Endothelial cell of umbilical vein (primary cell): ENCODE data around the gene TSFM. TPM values are rescaled to one million over a fixed set of nuclear protein-coding genes. Genes with fewer than 3 reads are reported as not detected.

ENCODE experiments used
- Bru-seq: library from RNA; stranded (reverse); fragments of 400-500 nt; gene quantifications from one replicate; lab custom pipeline; 2021; lab: Mats Ljungman, UMichigan
- BruChase-seq, 2 experiments: library from RNA; stranded (reverse); fragments of 400-500 nt; gene quantifications; one replicate each; lab custom pipeline; 2021; lab: Mats Ljungman, UMichigan
- BruUV-seq: library from RNA; stranded (reverse); fragments of 400-500 nt; replicated peaks from 2 replicates; lab custom pipeline; 2021; lab: Mats Ljungman, UMichigan
- CTCF ChIA-PET: fragments of 300-600, 350-600 bp; sonication (Branson Sonifier 250); formaldehyde crosslinking; loops from one replicate; lab custom pipeline; 2021; ENCODE audit warnings: antibody characterized with exemption, inconsistent platforms; lab: Charles Lee
- POLR2A ChIA-PET: fragments of 300-600, 350-600 bp; sonication (Branson Sonifier 250); formaldehyde crosslinking; loops from one replicate; lab custom pipeline; 2021; ENCODE audit warnings: antibody characterized with exemption, inconsistent platforms; lab: Charles Lee
- DNase-seq: peaks from one replicate; pipeline ENCODE4 v3.0.0-alpha.2; 2011; ENCODE audit warnings: low read depth, low spot score
- FAIRE-seq: peaks from 2 replicates; lab custom pipeline; 2011; peaks lifted over from hg19 to GRCh38; lab: Jason Lieb, UNC
- H2AFZ ChIP-seq: 2 replicates; pipeline ENCODE4 v1.6.0; 2012; ENCODE audit warnings: low read depth, low read length, control low read depth, inconsistent platforms
- H3K27ac ChIP-seq: 2 replicates; pipeline ENCODE4 v1.5.1; 2011; ENCODE audit warnings: low read depth, mild to moderate bottlenecking, control low read depth, low read length, moderate library complexity; ENCODE audit not compliant: insufficient read depth
- H3K27me3 ChIP-seq, 2 experiments: 2 replicates each; pipeline versions ENCODE4 v1.6.0 to v1.6.1; 2011; ENCODE audit warnings: low read length in 2 of 2, mixed read lengths in 1 of 2; ENCODE audit not compliant: control insufficient read depth in 2 of 2, insufficient read depth in 2 of 2
- H3K36me3 ChIP-seq, 2 experiments: 2 replicates in 1 of 2; 3 replicates in 1 of 2; pipeline ENCODE4 v1.5.1; 2011; ENCODE audit warnings: low read length in 2 of 2, mild to moderate bottlenecking in 1 of 2, moderate library complexity in 1 of 2; ENCODE audit not compliant: control insufficient read depth in 2 of 2, insufficient read depth in 2 of 2; ENCODE audit errors: extremely low read depth in 1 of 2
- H3K4me1 ChIP-seq: 3 replicates; pipeline ENCODE4 v1.5.1; 2011; ENCODE audit warnings: mild to moderate bottlenecking, low read length; ENCODE audit not compliant: control insufficient read depth, insufficient read depth; ENCODE audit errors: extremely low read depth
- H3K4me2 ChIP-seq: 2 replicates; pipeline ENCODE4 v1.6.1; 2011; ENCODE audit warnings: low read length, control low read depth, mixed read lengths; ENCODE audit not compliant: insufficient read depth
- H3K4me3 ChIP-seq, 3 experiments: fragments of 200-600 bp in 1 of 3; sonication (generic), shearing (Covaris generic) in 1 of 3; replicated peaks in 1 of 3; 2 replicates each; pipeline ENCODE4 v1.5.1; 2011 to 2016; ENCODE audit warnings: control low read depth in 3 of 3, low read length in 3 of 3, mild to moderate bottlenecking in 2 of 3, inconsistent platforms in 1 of 3, low read depth in 1 of 3, moderate library complexity in 1 of 3; ENCODE audit not compliant: insufficient read depth in 1 of 3
- H3K79me2 ChIP-seq: 2 replicates; pipeline ENCODE4 v1.6.0; 2012; ENCODE audit warnings: low read length, inconsistent platforms; ENCODE audit not compliant: control insufficient read depth, insufficient read depth
- H3K9ac ChIP-seq: replicated peaks from 2 replicates; pipeline ENCODE3; 2011; ENCODE audit warnings: low read length, control low read depth; ENCODE audit not compliant: insufficient read depth; ENCODE audit errors: extremely low read depth
- H3K9me1 ChIP-seq: replicated peaks from 3 replicates; pipeline ENCODE4 v1.6.0; 2011; ENCODE audit warnings: mild to moderate bottlenecking, low read length; ENCODE audit not compliant: control insufficient read depth, insufficient read depth; ENCODE audit errors: extremely low read depth
- H3K9me3 ChIP-seq: replicated peaks from 2 replicates; pipeline ENCODE4 v1.5.1; 2012; ENCODE audit warnings: low read length, inconsistent platforms; ENCODE audit not compliant: control insufficient read depth, insufficient read depth
- H4K20me1 ChIP-seq: replicated peaks from 2 replicates; pipeline ENCODE3; 2011; ENCODE audit warnings: mild to moderate bottlenecking, low read length; ENCODE audit not compliant: control insufficient read depth, insufficient read depth; ENCODE audit errors: extremely low read depth
- CTCF ChIP-seq, 2 donors: IDR thresholded peaks; 1 replicate in 1 of 2; 2 replicates in 1 of 2; pipeline ENCODE4 v1.5.1; 2011; ENCODE audit warnings: low read length in 2 of 2, mild to moderate bottlenecking in 2 of 2, moderate library complexity in 2 of 2, control low read depth in 1 of 2, inconsistent platforms in 1 of 2, low read depth in 1 of 2; ENCODE audit not compliant: insufficient read depth in 1 of 2; ENCODE audit errors: extremely low read depth in 1 of 2
- EZH2 ChIP-seq: IDR thresholded peaks from 2 replicates; pipeline ENCODE4 v1.6.1; 2012; ENCODE audit warnings: borderline replicate concordance, low read depth, mild to moderate bottlenecking, moderate library complexity, low read length, inconsistent platforms; ENCODE audit not compliant: severe bottlenecking
- FOS ChIP-seq: IDR thresholded peaks from 2 replicates; pipeline ENCODE4 v1.6.1; 2011; ENCODE audit warnings: mild to moderate bottlenecking, low read length, moderate library complexity, borderline replicate concordance; ENCODE audit not compliant: insufficient read depth
- GATA2 ChIP-seq: IDR thresholded peaks from 2 replicates; pipeline ENCODE4 v1.7.0; 2011; ENCODE audit warnings: low read depth, mild to moderate bottlenecking, moderate library complexity, mixed read lengths, low read length; ENCODE audit not compliant: insufficient read length, insufficient read depth
- JUN ChIP-seq: IDR thresholded peaks from 2 replicates; pipeline ENCODE4 v1.6.1; 2011; ENCODE audit warnings: borderline replicate concordance, low read depth; ENCODE audit not compliant: insufficient read length, insufficient read depth
- MAX ChIP-seq: IDR thresholded peaks from 2 replicates; pipeline ENCODE4 v1.6.1; 2011; ENCODE audit not compliant: insufficient read depth, insufficient read length
- MYC ChIP-seq: IDR thresholded peaks from one replicate; pipeline ENCODE4 v1.6.1; 2011; ENCODE audit warnings: mild to moderate bottlenecking, low read depth, low read length
- POLR2A ChIP-seq: IDR thresholded peaks from 2 replicates; pipeline ENCODE4 v1.6.1; 2012; ENCODE audit warnings: low read depth, mild to moderate bottlenecking, control low read depth, low read length
- POLR2AphosphoS5 ChIP-seq: IDR thresholded peaks from 2 replicates; pipeline ENCODE4 v1.6.1; 2012; ENCODE audit warnings: low read depth, mild to moderate bottlenecking, control low read depth, low read length, moderate library complexity; ENCODE audit not compliant: insufficient read depth
- dilution Hi-C: fragments of 300-500 bp; cut with MboI; formaldehyde crosslinking; loops from one replicate; pipeline ENCODE4 v1.15.0; 2019; ENCODE audit warnings: low sequenced_read_pairs; ENCODE audit not compliant: extremely low pct_ligation_motif_present
- intact Hi-C: fragments of 100-400 bp; cut with micrococcal nuclease; formaldehyde crosslinking; loops from one replicate; pipeline ENCODE4 v1.10.0; 2022
- long read RNA-seq: library from polyadenylated mRNA; stranded (forward); transcript quantifications from one replicate; pipeline ENCODE4 v2.0.0, GENCODE V29; 2021
- polyA minus RNA-seq, 3 experiments: library from RNA; depleted of rRNA, polyadenylated mRNA; stranded (reverse); fragments of >200 nt; gene quantifications; 1 replicate in 1 of 3; 2 replicates in 2 of 3; pipeline ENCODE4 v1.2.3, GENCODE V29; 2011
- polyA plus RNA-seq, 4 experiments: library from polyadenylated mRNA; depleted of rRNA in 3 of 4; stranded (reverse) in 3 of 4; unstranded in 1 of 4; fragments of >200 nt; gene quantifications; 2 replicates each; pipeline versions ENCODE4 v1.2.1 to v1.2.3, GENCODE V29; 2011 to 2012; ENCODE audit warnings: missing spikeins in 1 of 4
- total RNA-seq: library from RNA; stranded (reverse); gene quantifications from 2 replicates; pipeline ENCODE4 v1.2.3, GENCODE V29; 2021

The TSFM gene
- total RNA-seq (39.3 and 41.8 TPM in 2 replicates), polyA plus RNA-seq (13.2 and 16.5 TPM in 2 replicates), polyA minus RNA-seq (7.5 and 8.4 TPM in 2 replicates), Bru-seq, nascent RNA (percentile 73 among the genes with signal in this experiment), BruChase-seq, experiment 1, labeled RNA remaining after a 6-hour chase (percentile 64 among the genes with signal in this experiment), BruChase-seq, experiment 2, labeled RNA remaining after a 2-hour chase (percentile 72 among the genes with signal in this experiment)
- polyA plus RNA-seq (2011; cell fraction: cytosol; rRNA removed), result 19.1 and 20.8 TPM in 2 replicates
- 11.5 and 11.9 TPM in 2 replicates for polyA plus RNA-seq (2011; cell fraction: nucleus; rRNA removed)
- polyA plus RNA-seq (2012), result 34.8 and 43.8 TPM in 2 replicates
- 29.2 TPM for polyA minus RNA-seq (2011; cell fraction: cytosol; rRNA and poly(A)+ RNA removed)
- polyA minus RNA-seq (2011; cell fraction: nucleus; rRNA and poly(A)+ RNA removed), result 6.8 and 8.5 TPM in 2 replicates
- long read RNA-seq, transcript TSFM-204 (6 exons, 2,192 nt), result major isoform, 105 of 124 reads
- long read RNA-seq, partial matches to known transcripts, result 2 of 124 reads
- long read RNA-seq, other reads (novel, unspliced or antisense), result 12 of 124 reads

GRCh38 chr12:57782608-57783465 is at the start of gene TSFM:
Gene TSFM (plus strand): TSS chr12:57782787. CDS start chr12:57782802, 15 bp downstream.
- H3K27me3 ChIP-seq, result no peaks in the 10 kb centered on the region
- peak within 1 kb of the TSS; percentile 1 for H3K27ac ChIP-seq
- DNase-seq (peak; percentile 93), FAIRE-seq (peak; percentile 66)
- no peaks in the 10 kb centered on the region for H3K9me3 ChIP-seq
- H3K36me3 ChIP-seq, result peaks cover 8 to 10% of the 10 kb centered on the region in 2 experiments
- peak within 1 kb of the TSS; percentile 70 for H3K4me2 ChIP-seq
- H2AFZ ChIP-seq, result peak within 1 kb of the TSS; percentile 3
- ChIA-PET CTCF (interaction anchor here (0.7 to 3.2 kb wide), 20 partner anchors 8 to 200 kb away, joined by 3 to 15 read pairs (median 4); partner anchors contain the start of genes CYP27B1, EEF1AKMT3 and METTL1), POLR2A (interaction anchor here (1.0 kb wide), 1 partner anchor 11 kb away, joined by 4 read pairs; the partner anchor contains the start of genes EEF1AKMT3 and METTL1)
- peaks cover 14% of the 10 kb centered on the region for H3K79me2 ChIP-seq
- TF ChIP-seq CTCF (IDR thresholded peaks at IDR 0.05; ENCODE audit: extremely low read depth in 1 of 2, insufficient read depth in 1 of 2, low read depth in 1 of 2, low read length in 2 of 2) (peak; percentile 91), EZH2 (no peak), MYC (peak; percentile 51), MAX (no peak), JUN (no peak), POLR2A (peak; percentile 82), POLR2AphosphoS5 (peak; percentile 95), FOS (no peak), GATA2 (peak; percentile 20)
- H3K4me1 ChIP-seq, result peaks cover 7% of the 10 kb centered on the region
- dilution Hi-C loops (no loop called here), intact Hi-C loops (loop anchor here (1.0 to 2.0 kb wide), 4 partner anchors 11 to 122 kb away; partner anchors contain the start of genes EEF1AKMT3 and METTL1)
- no peaks in the 10 kb centered on the region for H3K9me1 ChIP-seq
- peak within 1 kb of the TSS; percentile 59 for H3K9ac ChIP-seq
- TSS peak; percentile 44 for BruUV-seq
- no peaks in the 10 kb centered on the region for H4K20me1 ChIP-seq
- peak within 1 kb of the TSS; percentile 40 to 63 (median 52) for H3K4me3 ChIP-seq
